ENCODE data around the gene TBX21. TPM values are rescaled to one million over a fixed set of nuclear protein-coding genes. Genes with fewer than 3 reads are reported as not detected.
A peak's percentile ranks its signal among the peaks of the same experiment; 100 is the strongest.

Gene TBX21
- total RNA-seq, 4 donors from 2014 or later: 0.80 TPM; not detected in 3

- DNase-seq (ENCODE audit: low spot score in 2 of 2): no peak
- peaks cover 5% of the 10 kb centered on the region for H3K36me3 ChIP-seq
- H3K9me3 ChIP-seq: no peaks in the 10 kb centered on the region
- peaks cover 30% of the 10 kb centered on the region for H3K4me1 ChIP-seq
- H3K27ac ChIP-seq: no peak overlapping the region
- H3K27me3 ChIP-seq: no peaks in the 10 kb centered on the region
- TF ChIP-seq POLR2AphosphoS5 (IDR thresholded peaks at IDR 0.05) (no peak), POLR2A (IDR thresholded peaks at IDR 0.05) (no peak), EP300 (IDR thresholded peaks at IDR 0.05) (no peak)
- TF ChIP-seq, protein P1, sequence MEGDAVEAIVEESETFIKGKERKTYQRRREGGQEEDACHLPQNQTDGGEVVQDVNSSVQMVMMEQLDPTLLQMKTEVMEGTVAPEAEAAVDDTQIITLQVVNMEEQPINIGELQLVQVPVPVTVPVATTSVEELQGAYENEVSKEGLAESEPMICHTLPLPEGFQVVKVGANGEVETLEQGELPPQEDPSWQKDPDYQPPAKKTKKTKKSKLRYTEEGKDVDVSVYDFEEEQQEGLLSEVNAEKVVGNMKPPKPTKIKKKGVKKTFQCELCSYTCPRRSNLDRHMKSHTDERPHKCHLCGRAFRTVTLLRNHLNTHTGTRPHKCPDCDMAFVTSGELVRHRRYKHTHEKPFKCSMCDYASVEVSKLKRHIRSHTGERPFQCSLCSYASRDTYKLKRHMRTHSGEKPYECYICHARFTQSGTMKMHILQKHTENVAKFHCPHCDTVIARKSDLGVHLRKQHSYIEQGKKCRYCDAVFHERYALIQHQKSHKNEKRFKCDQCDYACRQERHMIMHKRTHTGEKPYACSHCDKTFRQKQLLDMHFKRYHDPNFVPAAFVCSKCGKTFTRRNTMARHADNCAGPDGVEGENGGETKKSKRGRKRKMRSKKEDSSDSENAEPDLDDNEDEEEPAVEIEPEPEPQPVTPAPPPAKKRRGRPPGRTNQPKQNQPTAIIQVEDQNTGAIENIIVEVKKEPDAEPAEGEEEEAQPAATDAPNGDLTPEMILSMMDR (IDR thresholded peaks at IDR 0.05): no peak
- 64% methylated on average over 2 of the region's 2 CpGs for WGBS
- H3K4me3 ChIP-seq: no peak overlapping the region
These were observed 40.7 kb upstream of the TBX21 start for GRCh38 chr17:47692137-47692894.

DNA sequence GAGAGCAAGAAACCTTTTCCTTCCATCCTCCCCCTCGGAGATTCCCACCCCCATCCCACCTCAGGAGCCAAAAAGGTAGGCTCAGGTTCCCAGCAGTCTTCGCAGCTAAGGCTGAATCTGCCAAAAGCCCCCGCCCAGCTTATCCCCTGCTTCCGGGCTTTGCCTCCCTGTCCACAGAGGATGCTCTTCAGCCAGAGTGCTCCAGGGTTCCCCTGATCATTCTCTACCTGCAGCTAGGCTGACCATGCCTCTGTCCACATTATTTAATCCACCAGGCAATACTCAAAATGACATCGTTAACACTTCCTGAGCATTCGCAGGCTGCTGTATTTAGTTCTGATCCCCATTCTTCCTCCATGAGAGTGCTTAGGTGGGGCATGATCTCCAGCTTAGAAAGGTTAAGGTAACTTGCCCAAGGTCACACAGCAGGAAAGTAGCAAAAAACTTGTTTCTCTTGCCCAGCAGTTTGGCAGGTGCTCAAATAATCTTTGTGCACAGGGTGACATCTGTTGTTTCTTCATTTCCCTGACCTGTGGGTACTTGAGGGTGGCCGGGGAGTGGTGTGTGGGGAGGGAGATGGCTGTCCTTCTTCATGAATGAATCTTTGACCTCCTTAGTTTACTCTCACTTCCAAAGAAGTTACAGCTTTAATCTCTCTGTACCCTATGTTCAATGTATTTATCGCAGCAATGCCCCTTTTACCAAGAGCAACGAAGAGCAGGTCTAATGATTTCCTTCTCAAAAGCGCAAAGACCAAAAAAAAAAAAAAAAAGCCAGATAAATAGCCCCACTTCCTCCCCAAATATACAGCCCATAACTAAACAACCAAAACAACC lies 39.9 kb upstream of the TBX21 start:
- 22% methylated on average over 10 of the region's 10 CpGs for WGBS

DNA sequence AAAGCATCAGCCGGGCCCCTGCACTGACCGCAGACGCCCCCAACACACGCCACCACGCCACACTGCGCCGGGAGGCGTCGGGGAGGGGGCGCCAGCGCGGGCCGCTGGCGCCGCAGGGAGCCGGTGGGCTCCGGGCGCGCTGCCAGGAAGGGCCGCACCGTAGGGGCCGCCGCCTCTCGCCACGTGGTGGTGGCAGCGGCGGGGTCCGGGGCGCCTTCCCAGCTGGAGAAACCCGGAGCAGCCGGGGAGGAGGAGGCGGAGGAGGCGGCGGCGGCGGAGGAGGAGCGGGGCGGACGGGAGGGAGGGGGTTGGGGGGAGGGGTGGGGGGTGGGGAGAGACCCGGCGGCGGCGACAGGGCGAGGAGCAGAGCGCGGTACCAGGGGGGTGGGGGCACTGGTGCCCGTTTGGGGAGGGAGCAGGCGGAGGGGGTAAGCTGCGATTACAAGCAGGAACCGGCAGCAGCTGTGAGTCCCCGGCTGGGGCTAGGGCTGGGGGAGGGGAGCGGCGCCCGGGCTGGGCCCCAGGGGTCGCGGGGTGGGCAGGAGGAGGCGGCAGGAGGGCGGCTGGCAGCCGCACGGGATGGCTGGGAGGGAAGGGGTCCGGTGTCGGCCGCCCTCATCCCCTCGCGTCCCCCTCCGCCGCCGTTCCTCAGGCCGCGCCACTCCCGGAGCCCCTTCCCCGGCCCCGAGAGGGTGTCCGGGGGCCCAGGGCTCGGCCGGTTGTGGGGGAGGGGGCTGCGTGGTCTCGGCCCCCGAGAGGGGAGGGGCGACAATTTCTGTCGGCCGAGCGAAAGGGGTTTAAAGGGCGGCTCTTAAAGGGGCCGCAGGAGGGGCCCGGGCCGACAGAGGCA lies 39.1 kb upstream of the TBX21 start, which contains the start of gene TBKBP1:
Gene TBKBP1 (plus strand): TSS at position 431 of the 850 bp plus-strand sequence. CDS start 1,952 bp downstream, outside the sequence.
- TF ChIP-seq POLR2AphosphoS5 (IDR thresholded peaks at IDR 0.05): no peak
- TF ChIP-seq EP300 (IDR thresholded peaks at IDR 0.05): no peak
- TF ChIP-seq POLR2A (IDR thresholded peaks at IDR 0.05): no peak
- TF ChIP-seq, protein P1 (IDR thresholded peaks at IDR 0.05): no peak
- H3K4me1 ChIP-seq: peaks cover 30% of the 10 kb centered on the region

More for the DNA sequence above, 39.9 kb upstream of the TBX21 start:
- Histone ChIP-seq H3K4me3 (peak overlapping the region; percentile 99), H3K36me3 (peaks cover 8% of the 10 kb centered on the region), H3K27me3 (no peaks in the 10 kb centered on the region), H3K27ac (peak overlapping the region; percentile 88), H3K9me3 (no peaks in the 10 kb centered on the region), H3K4me1 (peaks cover 30% of the 10 kb centered on the region)
- TF ChIP-seq, protein P1 (IDR thresholded peaks at IDR 0.05): no peak
- no peak for DNase-seq (ENCODE audit: low spot score in 2 of 2)

GRCh38 chr17:47694581-47695428 lies 38.2 kb upstream of the TBX21 start:
- H3K4me1 ChIP-seq: peaks cover 30% of the 10 kb centered on the region
- peak overlapping the region; percentile 99 for H3K4me3 ChIP-seq
- TF ChIP-seq POLR2A (IDR thresholded peaks at IDR 0.05): no peak
- TF ChIP-seq, protein P1 (IDR thresholded peaks at IDR 0.05): no peak
- no peak for TF ChIP-seq POLR2AphosphoS5 (IDR thresholded peaks at IDR 0.05)
- no peak for TF ChIP-seq EP300 (IDR thresholded peaks at IDR 0.05)
- DNase-seq (ENCODE audit: low spot score in 2 of 2): no peak
- 0% methylated on average over 30 of the region's 65 CpGs for WGBS
- H3K27me3 ChIP-seq: no peaks in the 10 kb centered on the region
- peak overlapping the region; percentile 88 for H3K27ac ChIP-seq
- H3K9me3 ChIP-seq: no peaks in the 10 kb centered on the region
- peaks cover 16% of the 10 kb centered on the region for H3K36me3 ChIP-seq

More for the DNA sequence above, 39.1 kb upstream of the TBX21 start, which contains the start of gene TBKBP1:
- Histone ChIP-seq H3K27ac (peak within 1 kb of the TSS; percentile 88), H3K36me3 (peaks cover 8% of the 10 kb centered on the region), H3K4me3 (peak within 1 kb of the TSS; percentile 99), H3K27me3 (no peaks in the 10 kb centered on the region), H3K9me3 (no peaks in the 10 kb centered on the region)
- DNase-seq (ENCODE audit: low spot score in 2 of 2): no peak
- WGBS: 2% methylated on average over 53 of the region's 87 CpGs

All from suprapubic skin (tissue), 4 donors.